Ammon's horn (tissue), 1 donor: ENCODE measurements around the gene KLHL3.

Source experiments
- DNase-seq: peaks from one replicate; pipeline ENCODE4 v3.0.0-alpha.2; 2016; ENCODE audit warnings: low spot score

The KLHL3 gene

DNA sequence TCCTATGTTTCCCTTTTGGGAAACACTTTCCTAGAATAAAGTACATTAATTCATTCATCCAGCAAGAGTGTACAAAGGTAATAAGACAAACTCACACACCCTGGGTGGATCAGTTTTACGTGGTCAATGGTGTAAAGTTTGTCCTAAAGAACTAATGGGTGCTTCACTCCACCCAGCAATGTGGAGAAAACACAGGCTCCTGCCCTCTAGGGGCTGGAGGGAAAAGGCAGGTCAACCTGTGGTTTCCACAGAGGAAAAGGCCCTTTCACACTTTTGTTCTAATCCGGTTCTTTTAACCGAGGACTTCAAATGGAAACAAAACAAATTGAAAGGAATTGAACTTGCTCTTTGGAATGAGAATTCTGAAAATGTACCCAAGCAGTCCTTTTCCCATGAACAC is 155.9 kb downstream of the KLHL3 start:
- no peak for DNase-seq

DNA sequence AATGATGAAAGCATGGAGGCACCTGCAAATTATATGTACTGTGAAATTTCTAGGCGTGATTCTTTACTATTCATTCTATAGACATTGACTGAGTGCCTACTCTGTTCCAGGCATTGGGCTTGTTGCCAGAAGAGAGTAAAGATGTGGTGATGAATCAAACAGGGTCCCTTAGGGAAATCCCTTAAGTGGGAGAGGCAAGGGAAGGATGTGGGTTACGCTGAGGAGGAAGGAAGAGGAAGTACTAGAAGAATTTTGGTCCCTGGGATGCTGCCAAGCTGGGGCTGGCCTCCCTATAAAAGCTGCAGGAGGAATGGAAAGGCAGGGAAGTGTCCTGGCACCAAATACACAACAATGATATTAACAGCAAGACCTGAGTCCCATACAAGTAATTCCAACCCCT is 160.0 kb downstream of the KLHL3 start:
- DNase-seq: no peak

DNA sequence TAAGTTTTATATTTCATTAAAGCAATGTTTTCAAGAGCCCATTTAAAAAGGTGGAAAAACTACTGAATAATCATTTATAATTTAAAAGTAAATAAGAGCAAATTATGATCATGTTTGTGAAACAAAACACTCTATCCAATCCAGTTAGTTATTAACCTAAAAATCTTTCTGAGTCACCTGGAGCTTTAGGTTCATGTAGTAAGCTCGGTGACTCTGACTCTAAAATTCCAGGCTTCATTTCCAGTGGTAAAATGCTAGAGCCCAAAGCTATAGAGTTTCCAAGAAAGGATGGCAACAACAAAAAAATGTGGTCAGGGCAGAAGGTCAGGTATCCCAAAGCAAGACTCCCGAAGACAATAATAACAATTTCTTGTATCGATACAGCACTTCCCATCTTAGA is 160.7 kb downstream of the KLHL3 start:
- DNase-seq: no peak

DNA sequence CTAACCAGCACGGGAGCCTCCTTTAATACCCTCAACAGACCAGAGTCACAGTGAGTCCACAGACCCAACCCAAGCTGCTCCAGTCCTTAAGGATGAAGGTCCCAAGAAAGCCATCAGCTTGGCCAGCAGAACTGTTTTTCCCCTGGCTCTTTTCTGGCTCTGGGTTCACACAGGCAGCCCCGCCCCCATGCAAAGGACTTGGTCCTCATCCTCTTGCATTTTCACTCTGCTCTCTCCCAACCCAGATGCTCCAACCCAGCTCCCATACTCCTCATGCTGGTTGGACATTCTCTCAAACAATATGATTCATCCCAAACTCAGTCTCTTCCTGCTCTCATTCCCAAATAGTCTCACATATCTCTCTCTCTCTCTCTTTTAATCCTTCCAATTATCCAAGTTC is 162.5 kb downstream of the KLHL3 start:
- DNase-seq: no peak

DNA sequence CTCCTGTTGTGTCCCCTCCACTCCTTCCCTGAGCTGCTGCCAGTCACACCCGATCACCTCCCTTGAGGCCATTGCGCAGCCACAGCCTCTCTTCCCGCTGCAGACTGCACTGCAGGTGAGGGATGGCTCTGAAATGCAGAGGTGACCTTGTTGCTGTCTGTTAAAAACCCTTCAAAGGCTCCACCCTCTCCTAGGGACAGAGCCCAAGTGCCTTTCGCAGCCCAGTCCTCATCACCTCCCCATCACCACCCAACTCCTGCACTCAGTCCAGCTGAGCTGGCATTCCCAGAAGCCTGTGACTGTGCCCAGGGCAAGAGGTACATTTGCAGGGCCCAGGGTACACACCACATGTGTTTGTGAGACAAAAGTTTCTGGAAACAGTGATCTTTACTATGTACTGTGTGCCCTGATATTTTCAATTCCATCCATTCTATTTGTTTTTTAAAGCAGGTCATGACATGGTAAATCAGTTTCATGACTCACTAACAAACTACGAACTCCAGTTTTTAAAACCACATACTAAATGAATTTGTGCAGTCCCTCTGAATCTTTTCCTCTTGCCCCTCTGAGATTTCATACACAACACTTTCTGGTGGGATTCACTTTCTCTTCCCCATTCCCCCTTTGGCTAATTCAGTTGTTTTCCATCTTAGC is 163.7 kb downstream of the KLHL3 start:
- no peak for DNase-seq

DNA sequence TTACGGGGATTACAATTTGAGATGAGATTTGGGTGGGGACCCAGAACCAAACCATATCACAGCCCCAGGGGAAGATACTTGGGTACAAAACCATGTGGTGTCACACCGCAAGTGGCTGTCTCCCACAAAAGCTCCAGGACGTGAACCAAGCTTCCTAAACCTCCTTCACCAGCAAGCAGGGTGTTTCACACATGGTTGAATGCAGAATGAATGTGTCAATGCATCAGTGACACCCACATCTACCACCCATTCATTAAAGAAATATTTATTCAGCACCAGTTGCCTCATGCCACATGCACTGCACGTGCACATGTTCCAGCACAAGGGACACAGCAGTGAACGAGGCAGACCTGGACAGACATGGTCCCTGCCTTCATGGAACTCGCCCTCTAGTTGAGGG is 165.8 kb downstream of the KLHL3 start:
- DNase-seq: no peak
